ENCODE results near the gene MAGI2.
"Not testable (repeated sequence)": the region's sequence is repeated elsewhere in the genome, so short reads cannot be mapped to it uniquely, and the experiment has no call there.

The MAGI2 gene

GRCh38 chr7:78299088-78299487 is 1154.4 kb downstream of the MAGI2 start:
- TF ChIP-seq POLR2A (IDR thresholded peaks at IDR 0.05; ENCODE audit: low read length): no peak
- no peak for TF ChIP-seq GATA1 (IDR thresholded peaks at IDR 0.05; ENCODE audit: low read depth, low read length)
- DNase-seq: no peak

GRCh38 chr7:78296644-78297371 is 1156.7 kb downstream of the MAGI2 start:
- TF ChIP-seq GATA1 (IDR thresholded peaks at IDR 0.05; ENCODE audit: low read depth, low read length): no peak
- TF ChIP-seq POLR2A (IDR thresholded peaks at IDR 0.05; ENCODE audit: low read length): no peak
- DNase-seq: no peak

GRCh38 chr7:78296046-78296597 is 1157.3 kb downstream of the MAGI2 start:
- DNase-seq: no peak
- TF ChIP-seq POLR2A (IDR thresholded peaks at IDR 0.05; ENCODE audit: low read length) (no peak), GATA1 (IDR thresholded peaks at IDR 0.05; ENCODE audit: low read depth, low read length) (no peak)

GRCh38 chr7:78289471-78289870 is 1164.0 kb downstream of the MAGI2 start:
- not testable (repeated sequence) for DNase-seq

- no peak for TF ChIP-seq POLR2A (IDR thresholded peaks at IDR 0.05; ENCODE audit: low read length)
- no peak for TF ChIP-seq GATA1 (IDR thresholded peaks at IDR 0.05; ENCODE audit: low read depth, low read length)
- DNase-seq: no peak
Measured at GRCh38 chr7:78284945-78285344, 1168.5 kb downstream of the MAGI2 start.

GRCh38 chr7:78280276-78280675 is 1173.2 kb downstream of the MAGI2 start:
- DNase-seq: no peak
- TF ChIP-seq GATA1 (IDR thresholded peaks at IDR 0.05; ENCODE audit: low read depth, low read length): no peak
- TF ChIP-seq POLR2A (IDR thresholded peaks at IDR 0.05; ENCODE audit: low read length): no peak

GRCh38 chr7:78279457-78279856 is 1174.0 kb downstream of the MAGI2 start:
- DNase-seq: no peak
- TF ChIP-seq GATA1 (IDR thresholded peaks at IDR 0.05; ENCODE audit: low read depth, low read length) (no peak), POLR2A (IDR thresholded peaks at IDR 0.05; ENCODE audit: low read length) (no peak)

GRCh38 chr7:78279032-78279431 is 1174.4 kb downstream of the MAGI2 start:
- DNase-seq: no peak
- TF ChIP-seq POLR2A (IDR thresholded peaks at IDR 0.05; ENCODE audit: low read length) (no peak), GATA1 (IDR thresholded peaks at IDR 0.05; ENCODE audit: low read depth, low read length) (no peak)

GRCh38 chr7:78267141-78267540 is 1186.3 kb downstream of the MAGI2 start:
- DNase-seq: no peak
- TF ChIP-seq POLR2A (IDR thresholded peaks at IDR 0.05; ENCODE audit: low read length): no peak
- no peak for TF ChIP-seq GATA1 (IDR thresholded peaks at IDR 0.05; ENCODE audit: low read depth, low read length)

- no peak for TF ChIP-seq GATA1 (IDR thresholded peaks at IDR 0.05; ENCODE audit: low read depth, low read length)
- no peak for TF ChIP-seq POLR2A (IDR thresholded peaks at IDR 0.05; ENCODE audit: low read length)
- DNase-seq: no peak
Measured at GRCh38 chr7:78265486-78265885, 1188.0 kb downstream of the MAGI2 start.

GRCh38 chr7:78265071-78265470 is 1188.4 kb downstream of the MAGI2 start:
- no peak for TF ChIP-seq POLR2A (IDR thresholded peaks at IDR 0.05; ENCODE audit: low read length)
- no peak for TF ChIP-seq GATA1 (IDR thresholded peaks at IDR 0.05; ENCODE audit: low read depth, low read length)
- DNase-seq: no peak

GRCh38 chr7:78264105-78264504 is 1189.4 kb downstream of the MAGI2 start:
- no peak for DNase-seq
- TF ChIP-seq POLR2A (IDR thresholded peaks at IDR 0.05; ENCODE audit: low read length) (no peak), GATA1 (IDR thresholded peaks at IDR 0.05; ENCODE audit: low read depth, low read length) (no peak)

- DNase-seq: no peak
- no peak for TF ChIP-seq POLR2A (IDR thresholded peaks at IDR 0.05; ENCODE audit: low read length)
- no peak for TF ChIP-seq GATA1 (IDR thresholded peaks at IDR 0.05; ENCODE audit: low read depth, low read length)
Measured at GRCh38 chr7:78261739-78262138, 1191.7 kb downstream of the MAGI2 start.

- no peak for DNase-seq
- TF ChIP-seq GATA1 (IDR thresholded peaks at IDR 0.05; ENCODE audit: low read depth, low read length) (no peak), POLR2A (IDR thresholded peaks at IDR 0.05; ENCODE audit: low read length) (no peak)
Measured at GRCh38 chr7:78261302-78261701, 1192.2 kb downstream of the MAGI2 start.

GRCh38 chr7:78260826-78261225 is 1192.6 kb downstream of the MAGI2 start:
- DNase-seq: no peak
- TF ChIP-seq GATA1 (IDR thresholded peaks at IDR 0.05; ENCODE audit: low read depth, low read length) (no peak), POLR2A (IDR thresholded peaks at IDR 0.05; ENCODE audit: low read length) (no peak)
